Brain pericyte (primary cell): ENCODE measurements around the gene PTPRJ.

Source experiments
- DNase-seq: peaks from one replicate; pipeline ENCODE4 v3.0.0-alpha.2; 2012; ENCODE audit warnings: low read depth, low spot score

PTPRJ gene

GRCh38 chr11:48093323-48093722 is 113.0 kb downstream of the PTPRJ start:
- DNase-seq: no peak

DNA sequence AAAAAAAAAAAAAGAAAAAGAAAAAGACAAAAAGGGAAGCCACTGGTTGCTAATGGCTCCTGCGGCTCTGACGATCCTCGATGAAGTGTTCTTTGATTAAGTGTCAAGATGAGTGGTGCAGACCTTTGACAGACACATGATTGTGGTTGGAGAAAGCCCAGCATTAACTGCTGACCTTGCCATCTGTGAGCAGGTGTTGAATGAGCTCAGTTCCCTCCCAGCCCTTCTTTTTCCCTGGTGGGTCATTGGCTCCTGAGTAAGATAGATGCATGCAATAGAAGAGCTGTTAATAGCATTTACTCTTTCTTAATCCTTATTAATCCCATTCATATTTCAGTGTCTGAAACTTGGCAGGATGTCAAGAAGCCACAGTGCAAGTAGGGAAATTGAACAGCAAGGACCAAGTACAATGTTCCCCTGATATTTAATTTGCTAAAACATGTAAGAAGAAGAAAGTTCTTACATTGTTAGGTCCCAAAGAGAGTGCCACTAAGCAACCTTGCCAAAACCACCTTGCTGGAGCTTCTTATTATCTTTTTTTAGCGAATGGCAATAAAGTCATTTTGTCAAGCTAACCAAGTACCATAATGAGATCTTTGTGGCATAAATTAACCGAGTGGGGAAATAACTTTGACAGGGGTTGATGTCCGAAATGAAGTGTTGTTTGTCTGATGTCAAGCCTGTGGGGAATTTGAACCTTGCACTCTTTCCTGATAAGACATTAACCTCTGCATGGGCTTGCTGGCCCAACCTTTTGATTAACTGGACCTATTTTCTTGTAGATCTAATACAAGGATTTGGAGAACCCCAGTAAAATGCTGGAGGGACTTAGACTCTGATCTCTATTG is 113.7 kb downstream of the PTPRJ start:
- DNase-seq: no peak

DNA sequence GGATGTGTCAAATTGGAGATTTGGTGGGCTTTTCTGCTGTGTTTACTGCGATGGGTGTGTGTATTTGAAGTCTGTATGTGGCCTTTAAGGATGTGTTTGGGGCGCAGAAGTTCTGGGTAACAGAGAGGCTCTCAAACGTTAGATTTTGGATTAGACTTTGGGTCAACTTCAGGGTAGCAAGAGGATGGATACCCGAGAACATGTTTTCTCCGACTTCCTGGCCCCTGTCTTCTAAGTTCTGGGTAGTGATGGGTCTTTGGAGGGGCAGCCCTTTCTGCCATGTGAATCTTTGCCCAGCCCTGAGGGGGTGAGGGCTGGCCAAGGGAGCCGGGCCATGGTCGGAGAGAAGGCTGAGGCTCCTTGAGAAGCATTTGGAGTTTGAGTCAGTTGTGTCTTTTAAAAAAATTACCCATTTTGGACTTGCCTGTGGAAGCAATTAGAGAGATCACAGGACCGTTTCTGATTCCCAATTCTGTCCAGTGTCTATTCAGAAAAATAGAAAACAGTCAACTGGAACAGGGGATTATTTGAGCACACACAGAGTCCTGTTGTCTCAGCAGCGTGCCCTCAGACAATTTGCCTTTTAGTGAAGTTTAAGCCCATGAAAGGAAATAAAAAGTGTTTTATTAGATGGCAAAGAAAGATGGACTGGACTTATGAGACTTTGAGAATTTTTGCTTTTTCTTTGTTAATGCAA is 114.4 kb downstream of the PTPRJ start:
- DNase-seq: no peak

DNA sequence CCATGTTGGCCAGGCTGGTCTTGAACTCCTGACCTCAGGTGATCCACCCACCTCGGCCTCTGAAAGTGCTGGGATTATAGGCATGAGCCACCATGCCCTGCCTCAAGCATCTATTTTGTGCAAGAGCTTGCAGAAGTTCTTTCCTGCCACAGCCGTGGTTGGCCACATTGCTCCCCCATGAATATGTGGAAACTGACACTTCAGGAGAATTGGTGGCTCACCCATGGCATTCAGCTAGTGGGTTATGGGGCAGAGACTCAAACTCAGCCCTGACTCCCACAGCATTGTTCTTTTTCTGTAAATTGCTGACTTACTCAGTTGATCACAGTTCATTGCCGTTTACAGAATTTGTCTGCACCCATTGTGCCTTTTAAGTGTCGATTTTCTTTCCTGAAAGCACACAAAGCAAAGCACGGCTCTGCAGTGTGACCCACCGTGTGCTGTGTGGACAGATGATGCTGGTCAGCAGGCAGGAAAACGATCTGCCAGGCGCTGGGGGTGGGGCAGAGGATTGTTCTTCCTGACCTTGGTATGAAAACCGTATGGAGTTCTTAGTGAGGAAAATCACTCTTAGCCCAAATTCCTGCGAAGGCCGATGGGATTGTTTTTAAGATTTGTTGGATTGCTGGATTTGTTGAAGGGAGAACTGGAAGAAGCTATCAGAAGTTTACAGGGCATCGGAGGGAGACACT is 115.6 kb downstream of the PTPRJ start:
- DNase-seq: no peak

DNA sequence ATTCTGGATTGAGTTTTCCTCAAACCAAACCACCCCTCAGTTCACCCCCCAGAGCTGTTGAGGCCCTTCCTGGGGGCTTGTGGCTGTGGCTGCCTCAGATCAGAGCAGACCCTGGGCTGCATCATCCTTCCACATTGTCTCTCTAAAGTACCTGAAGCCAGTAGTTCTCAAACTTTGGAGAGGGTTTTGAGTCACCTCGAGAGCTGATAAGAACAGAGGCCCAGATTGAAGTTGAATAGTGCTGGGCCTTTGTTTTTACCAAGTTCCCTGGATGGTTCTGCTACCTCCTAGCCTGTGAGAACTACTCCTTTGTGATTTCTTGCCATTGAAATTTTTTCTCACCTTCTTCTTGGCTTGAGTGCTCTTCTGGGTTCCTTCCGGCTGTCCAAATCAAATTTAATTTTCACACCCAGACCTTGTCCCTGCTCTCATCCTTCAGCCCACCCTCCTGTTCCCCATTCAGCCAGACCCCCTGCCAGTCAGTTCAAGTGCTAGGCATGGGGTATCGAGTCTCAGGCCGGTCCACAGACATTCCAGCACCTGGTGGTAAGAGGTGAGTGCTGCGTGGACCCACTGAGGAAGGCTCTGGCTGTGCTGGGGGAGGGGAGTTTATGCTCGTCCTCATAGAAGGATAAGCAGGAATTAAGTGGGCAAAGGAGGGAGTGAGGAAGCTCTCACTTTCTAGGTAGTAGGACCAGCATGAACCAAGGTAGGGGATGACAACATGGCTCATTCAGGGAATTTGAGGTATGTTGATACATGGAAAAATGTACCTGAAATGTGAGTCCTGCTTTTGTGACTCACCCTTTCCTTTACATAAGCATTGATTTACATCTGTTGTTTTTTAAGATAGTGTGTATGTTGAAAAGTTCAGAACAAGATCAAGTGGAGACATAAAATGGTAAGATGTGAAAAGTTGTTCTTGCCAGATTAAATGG is 116.5 kb downstream of the PTPRJ start:
- no peak for DNase-seq

DNA sequence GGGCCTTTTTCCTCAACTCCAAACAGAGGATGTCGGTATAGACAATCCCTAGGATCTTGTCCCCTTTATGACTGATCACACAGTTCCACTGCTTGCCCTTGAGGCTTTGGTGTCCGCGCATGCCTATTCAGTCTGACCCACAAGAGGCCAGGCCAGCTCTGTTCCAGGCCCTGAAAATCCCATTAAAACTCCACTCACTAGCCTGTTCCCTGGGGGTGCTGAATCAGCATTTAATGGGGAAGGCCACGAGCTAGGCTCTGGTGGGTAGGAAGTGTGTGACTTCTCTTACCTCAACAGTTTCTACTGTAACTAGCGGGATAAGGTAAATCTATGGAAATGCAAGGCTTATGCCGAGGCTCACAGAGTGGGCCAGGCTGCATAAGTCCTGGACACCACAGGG is 117.7 kb downstream of the PTPRJ start:
- no peak for DNase-seq

- no peak for DNase-seq
Observed at GRCh38 chr11:48099916-48100446, 119.6 kb downstream of the PTPRJ start.

- DNase-seq: no peak
Observed at GRCh38 chr11:48101044-48101733, 120.8 kb downstream of the PTPRJ start.

DNA sequence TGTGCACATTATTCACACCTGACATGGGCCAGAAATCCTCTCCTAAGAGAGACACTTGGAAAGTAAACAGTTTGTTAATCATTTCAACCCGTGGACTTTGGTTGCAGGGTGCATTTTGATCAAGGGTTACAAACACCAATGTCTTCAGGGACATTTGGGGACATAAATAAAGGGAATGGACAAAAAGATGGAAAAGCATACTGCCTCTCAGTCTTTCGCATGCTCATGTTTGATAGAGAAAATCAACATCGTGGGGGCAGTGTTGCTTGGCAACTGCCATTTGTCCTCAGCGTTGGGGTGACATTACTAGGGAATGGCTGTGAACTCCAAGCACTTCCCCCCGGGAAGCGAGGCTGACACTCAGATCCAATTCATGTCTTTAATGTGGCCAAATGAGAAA is 121.6 kb downstream of the PTPRJ start:
- DNase-seq: no peak

GRCh38 chr11:48103621-48104567 is 123.5 kb downstream of the PTPRJ start:
- no peak for DNase-seq

- no peak for DNase-seq
Observed at GRCh38 chr11:48104568-48104924, 124.2 kb downstream of the PTPRJ start.

GRCh38 chr11:48105096-48105990 is 125.0 kb downstream of the PTPRJ start:
- no peak for DNase-seq

- DNase-seq: no peak
Observed at GRCh38 chr11:48106166-48106565, 125.8 kb downstream of the PTPRJ start.

GRCh38 chr11:48107188-48107704 is 126.9 kb downstream of the PTPRJ start:
- no peak for DNase-seq

- no peak for DNase-seq
Observed at GRCh38 chr11:48108231-48109045, 128.1 kb downstream of the PTPRJ start.

GRCh38 chr11:48109046-48109666 is 128.8 kb downstream of the PTPRJ start:
- DNase-seq: no peak

GRCh38 chr11:48110509-48110766 is 130.1 kb downstream of the PTPRJ start:
- no peak for DNase-seq
